ENCODE data around the gene LDB2.
"Not testable (repeated sequence)": the region's sequence is repeated elsewhere in the genome, so short reads cannot be mapped to it uniquely, and the experiment has no call there.

LDB2 gene

DNA sequence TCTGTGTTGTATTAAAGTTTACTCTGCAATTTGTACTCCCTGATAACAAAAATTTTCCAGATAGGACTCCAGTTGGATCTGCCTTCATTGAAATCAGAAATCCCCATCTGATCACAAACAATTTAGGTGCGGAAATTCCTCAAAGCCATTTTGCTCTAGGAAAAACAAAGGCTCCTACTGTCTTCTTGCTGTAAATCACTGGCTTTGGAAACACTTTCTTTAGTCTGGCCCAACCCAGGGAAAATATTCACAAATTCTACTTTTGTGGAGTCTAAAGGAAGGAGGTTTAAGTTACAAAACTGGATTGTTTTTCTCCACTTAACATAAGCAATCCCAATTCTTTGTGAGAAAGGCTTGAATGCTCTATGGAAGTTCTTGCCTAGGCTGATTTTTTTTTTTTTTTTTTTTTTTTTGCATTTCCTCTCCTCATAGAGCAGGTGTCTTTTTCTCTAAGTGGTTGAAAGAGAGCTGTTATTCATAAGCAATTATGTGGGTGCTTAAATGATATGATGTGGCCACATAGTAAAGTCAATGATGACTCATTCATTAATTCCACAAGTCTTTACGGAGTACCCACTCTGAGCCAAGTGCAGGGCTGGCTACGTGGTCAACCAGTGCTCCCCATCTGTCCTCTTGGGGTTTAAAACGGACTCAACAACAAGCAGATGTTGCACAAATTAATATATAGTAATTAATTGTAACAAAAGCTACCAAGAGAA is 261.4 kb downstream of the LDB2 start:
- DNase-seq = no peak

DNA sequence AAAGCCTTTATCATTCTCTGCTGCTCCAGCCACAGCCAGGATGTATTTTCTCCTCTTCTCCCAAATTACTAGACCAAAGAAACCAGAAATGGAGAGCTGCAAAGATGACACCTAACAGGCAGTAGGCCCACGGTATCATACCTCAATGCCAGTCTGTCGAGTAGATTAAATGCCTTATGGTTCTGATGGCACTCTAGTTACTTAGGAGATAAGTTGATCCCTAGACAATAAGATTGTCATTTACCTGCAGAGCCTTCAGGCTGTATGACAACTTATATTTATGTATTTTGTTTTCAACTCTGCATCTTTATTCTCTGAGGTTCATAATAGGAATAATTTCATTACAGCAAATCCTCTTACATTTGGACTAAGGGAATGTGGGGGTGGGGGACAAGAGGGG is 262.1 kb downstream of the LDB2 start:
- no peak for DNase-seq

DNA sequence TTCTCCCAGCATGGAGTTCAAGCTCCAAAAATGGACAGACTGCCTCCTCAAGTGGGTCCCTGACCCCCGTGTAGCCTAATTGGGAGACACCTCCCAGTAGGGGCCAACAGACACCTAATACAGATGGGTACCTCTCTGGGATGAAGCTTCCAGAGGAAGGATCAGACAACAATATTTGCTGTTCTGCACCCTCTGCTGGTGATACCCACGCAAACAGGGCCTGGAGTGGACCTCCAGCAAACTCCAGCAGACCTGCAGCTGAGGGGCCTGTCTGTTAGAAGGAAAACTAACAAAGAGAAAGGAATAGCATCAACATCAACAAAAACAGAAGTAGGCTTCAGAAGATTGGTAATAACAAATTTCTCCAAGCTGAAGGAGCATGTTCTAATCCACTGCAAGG is 269.2 kb downstream of the LDB2 start:
- DNase-seq = not testable (repeated sequence)

DNA sequence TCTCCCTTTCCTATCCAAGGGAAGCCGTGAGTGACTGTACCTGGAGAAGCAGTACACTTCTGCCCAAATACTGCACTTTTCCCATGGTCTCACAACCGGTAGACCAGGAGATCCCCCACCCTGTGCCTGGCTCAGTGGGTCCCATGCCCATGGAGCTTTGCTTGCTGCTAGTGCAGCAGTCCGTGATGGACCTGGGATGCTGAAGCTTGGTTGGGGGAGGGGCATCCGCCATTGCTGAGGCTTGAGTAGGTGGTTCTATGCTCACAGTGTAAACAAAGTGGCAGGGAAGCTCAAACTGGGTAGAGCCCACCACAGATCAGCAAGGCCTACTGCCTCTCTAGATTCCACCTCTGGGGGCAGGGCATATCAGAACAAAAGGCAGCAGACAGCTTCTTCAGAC is 269.6 kb downstream of the LDB2 start:
- not testable (repeated sequence) for DNase-seq

- DNase-seq = no peak
These were observed 270.4 kb downstream of the LDB2 start for GRCh38 chr4:16627999-16628398.

- DNase-seq = no peak
These were observed 271.5 kb downstream of the LDB2 start for GRCh38 chr4:16626945-16627344.

DNA sequence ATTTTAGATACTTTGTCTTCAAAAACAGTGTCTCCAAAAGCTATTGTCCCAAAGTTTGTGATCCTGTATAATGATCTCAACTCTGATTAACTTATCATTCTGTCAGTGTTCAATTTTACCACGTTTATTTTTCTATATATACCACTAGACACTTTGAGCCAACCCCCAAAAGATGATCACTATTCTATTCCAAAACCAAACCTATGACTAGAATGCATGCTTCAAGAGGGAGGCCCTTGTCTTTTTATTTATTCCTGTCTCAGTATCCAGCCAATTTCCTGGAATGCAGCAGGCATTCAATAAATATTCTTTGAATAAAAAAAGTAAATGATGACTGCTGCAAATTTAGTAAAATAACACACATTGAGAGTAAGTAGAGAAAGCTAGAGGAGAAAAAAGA is 275.6 kb downstream of the LDB2 start:
- no peak for DNase-seq

- DNase-seq = no peak
These were observed 281.0 kb downstream of the LDB2 start for GRCh38 chr4:16617435-16617834.

GRCh38 chr4:16617011-16617410 is 281.4 kb downstream of the LDB2 start:
- DNase-seq = no peak

DNA sequence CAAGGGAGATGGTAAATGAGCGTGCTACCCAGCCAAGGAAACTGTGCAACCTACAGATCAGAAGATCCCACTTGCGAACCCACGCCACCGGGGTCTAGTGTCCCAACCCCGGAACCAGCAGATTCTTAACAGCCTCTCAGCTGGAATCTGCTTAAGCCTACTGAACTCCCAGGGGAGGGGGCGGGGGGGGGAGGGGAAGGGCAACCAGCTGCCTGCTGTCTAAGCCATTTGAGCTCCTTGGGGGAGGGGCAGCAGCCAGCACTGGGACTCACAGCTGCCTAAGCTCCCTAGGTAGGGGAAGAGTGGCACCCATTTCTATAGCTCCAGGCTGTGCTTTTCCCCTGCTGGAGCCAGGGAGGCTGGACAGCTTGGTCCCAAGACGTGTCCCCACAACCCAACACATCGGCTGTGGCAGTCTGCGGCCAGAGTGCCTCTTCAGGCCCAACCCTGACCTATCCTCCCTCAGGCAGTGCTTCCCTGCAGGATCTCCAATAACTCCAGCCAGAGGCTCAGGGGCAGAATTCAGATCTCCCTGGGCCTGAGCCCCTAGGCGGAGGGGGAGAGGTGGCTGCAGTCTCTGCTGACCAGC is 289.2 kb downstream of the LDB2 start:
- no peak for DNase-seq

DNA sequence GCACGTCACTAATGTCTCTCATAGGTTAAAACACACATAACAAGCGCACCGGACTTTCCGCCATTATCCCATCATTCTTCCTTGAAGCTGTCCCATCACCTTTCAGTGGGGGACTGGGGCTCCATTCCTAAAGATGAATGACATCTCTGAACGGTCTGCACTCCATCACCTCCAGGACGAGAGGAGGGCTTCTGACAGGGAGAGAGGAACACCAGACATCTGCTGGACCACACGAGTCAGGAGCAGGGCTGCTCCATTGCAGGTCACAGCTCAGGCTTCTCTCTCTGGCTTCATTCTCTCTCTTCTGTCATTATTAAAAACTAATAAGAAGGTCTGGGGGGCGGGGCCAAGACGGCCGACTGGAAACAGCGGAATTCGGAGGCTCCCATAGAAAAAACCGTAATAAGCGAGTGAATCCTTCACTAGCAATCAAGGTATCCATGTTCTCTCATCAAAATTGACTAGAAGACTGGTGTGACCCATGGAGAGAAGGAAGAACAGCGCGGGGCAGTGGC is 289.8 kb downstream of the LDB2 start:
- DNase-seq = no peak

- DNase-seq = no peak
These were observed 290.3 kb downstream of the LDB2 start for GRCh38 chr4:16608123-16608522.

DNA sequence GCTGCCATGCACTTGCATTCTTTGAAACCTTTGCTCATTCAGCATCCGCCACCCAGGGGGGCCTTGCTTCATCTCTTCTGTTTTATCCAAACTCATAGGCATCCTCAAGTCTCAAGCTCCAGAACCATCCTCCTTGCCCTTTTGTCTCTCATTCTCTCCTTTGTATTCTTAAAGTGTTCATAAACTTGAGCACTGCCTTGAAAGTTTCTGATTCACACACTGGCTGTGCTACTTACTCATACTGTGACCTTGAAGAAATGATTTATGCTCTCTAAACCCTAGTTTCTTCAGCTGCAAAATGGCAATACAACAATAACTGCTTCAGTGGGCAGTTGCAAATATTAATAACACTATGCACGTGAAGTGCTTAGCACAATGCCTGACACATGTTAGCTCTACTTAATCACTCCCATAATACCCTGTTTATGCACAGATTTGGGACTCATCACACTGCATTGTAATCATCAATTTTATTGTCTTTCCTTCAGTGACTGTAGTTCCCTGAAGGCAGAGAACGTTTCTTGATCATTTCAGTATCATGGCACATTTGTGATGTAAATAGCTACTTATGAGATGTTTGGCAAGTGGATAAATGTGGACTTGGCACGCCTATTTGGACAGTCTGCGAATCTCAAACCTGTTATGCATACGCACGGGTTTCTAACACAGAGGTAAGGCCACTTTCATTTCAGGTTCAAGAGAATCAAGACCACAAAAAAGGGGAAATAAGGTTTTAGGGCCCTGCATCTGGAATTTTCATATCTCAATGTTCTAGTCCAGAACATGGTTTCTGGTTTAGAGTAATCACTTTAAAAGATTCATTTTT is 291.0 kb downstream of the LDB2 start:
- DNase-seq = no peak

DNA sequence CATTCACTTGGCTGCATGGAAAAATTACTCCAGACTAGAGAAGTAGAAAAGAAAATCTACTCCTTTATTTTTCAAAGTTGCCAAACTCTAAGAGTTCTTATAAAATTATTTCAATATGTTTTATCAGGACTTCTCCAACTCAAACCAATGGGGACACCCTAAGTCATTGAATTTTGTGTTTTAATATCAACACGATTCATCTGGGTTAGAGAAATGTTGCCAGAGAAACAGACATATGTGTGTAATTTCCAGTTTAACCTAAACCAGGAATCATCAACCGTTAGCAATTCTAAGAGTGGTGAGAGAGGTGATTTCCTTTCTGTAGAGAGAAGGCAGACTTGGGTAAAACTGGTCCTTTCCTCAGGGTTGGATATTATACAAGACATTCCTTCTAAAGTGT is 291.8 kb downstream of the LDB2 start:
- no peak for DNase-seq

DNA sequence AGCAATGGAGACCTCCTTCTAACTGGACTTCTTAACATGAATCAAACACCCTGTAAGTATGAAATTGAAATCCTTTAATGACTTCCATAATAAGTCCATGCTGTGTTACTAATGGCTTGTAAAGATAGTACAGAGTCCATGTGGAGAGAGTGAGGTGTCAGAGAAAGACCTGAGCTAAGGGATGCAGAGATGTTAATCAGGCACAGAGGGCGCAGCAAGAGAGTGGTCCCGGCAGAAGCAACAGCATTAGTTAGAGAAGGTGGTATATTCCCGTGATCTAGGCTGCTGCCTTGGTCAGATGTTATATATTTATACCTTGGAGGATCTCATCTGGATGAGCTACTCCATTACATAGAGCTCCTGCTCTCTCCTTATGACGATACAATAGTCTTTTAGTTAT is 295.3 kb downstream of the LDB2 start:
- no peak for DNase-seq

- no peak for DNase-seq
These were observed 299.7 kb downstream of the LDB2 start for GRCh38 chr4:16598597-16599206.

DNA sequence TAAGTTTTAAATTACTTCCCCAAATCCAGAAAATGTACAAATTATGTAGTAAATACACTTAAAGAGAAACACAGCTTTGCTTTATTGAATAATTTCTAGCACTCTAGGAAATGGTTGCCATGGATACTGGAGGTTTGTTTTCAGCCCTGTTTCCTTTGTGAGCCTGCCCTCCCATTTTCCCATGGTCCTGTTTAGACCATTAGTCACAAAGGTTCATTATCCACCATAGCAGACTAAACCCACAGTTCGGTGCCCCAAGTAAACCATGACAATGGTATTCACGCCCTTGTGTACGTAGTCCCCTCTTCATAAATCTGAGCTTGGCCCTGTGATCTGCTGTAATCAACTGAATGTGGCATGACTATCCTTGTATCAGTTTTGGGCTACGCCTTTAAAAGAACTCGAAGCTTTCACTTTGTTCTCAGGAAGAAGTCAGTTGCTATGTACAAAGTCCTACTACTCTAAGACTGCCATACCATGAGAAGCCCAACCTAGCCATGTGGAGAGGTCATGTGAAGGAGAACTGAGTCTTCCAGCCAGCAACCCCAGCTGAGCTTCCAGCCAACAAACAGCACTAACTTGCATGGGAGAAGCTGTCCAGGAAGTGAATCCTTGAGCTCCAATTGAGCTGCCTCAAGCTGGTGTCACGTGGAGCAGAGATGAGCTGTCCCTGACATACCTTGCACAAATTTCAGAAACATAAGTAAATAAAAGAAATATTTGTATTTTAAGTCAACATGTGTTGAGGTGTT is 300.4 kb downstream of the LDB2 start:
- DNase-seq = no peak

DNA sequence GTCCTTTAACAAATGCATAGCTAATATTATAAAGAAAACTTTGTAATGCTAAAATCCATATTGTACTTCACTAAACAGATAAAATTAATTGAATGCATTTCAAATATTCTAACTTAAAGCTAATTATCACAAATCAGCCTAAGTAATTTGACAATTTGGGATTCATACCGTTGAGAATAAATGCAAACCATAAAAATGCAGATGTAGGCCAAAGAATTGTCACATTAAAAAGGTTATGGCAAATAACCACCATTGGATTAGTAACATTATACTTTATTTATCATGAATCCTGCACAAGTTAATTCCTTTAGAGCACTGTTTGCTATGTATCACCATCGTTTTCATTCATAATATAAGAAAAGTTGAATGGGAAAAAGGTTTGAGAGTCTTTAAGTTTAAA is 301.0 kb downstream of the LDB2 start:
- no peak for DNase-seq

DNA sequence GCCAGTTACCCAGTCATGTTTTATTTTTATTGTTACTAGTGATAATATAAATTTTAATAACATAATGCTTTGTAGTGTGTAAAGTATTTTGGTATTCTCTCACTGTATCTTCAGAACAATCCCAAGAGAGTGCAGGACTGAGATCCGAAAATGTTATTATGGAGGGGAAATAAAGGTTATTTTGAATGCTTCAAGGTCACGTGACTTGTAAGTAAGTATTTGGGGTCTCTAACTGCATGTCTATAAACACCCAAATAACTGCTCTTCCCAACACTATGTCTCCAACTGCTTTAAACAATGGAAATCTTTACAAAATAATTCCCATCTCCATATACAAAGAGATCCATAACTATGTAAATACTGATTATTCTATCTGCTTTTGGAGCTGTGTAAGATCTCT is 302.2 kb downstream of the LDB2 start:
- DNase-seq = no peak

GRCh38 chr4:16594128-16594527 is 304.3 kb downstream of the LDB2 start:
- no peak for DNase-seq

- no peak for DNase-seq
These were observed 305.1 kb downstream of the LDB2 start for GRCh38 chr4:16593386-16593785.

- DNase-seq = no peak
These were observed 307.1 kb downstream of the LDB2 start for GRCh38 chr4:16591272-16591826.
